ENCODE results near the gene RAB35.

GRCh38 chr12:120117961-120118320, 1.4 kb upstream of the RAB35 start:
- TF ChIP-seq CTCF (conservative IDR thresholded peaks at IDR 0.05 in 1 of 2, IDR thresholded peaks at IDR 0.05 in 1 of 2; ENCODE audit: extremely low read depth in 1 of 2, insufficient read depth in 1 of 2, low read depth in 1 of 2, low read length in 2 of 2) (no peak), EZH2 (IDR thresholded peaks at IDR 0.05; ENCODE audit: borderline replicate concordance, low read length) (no peak)
